Ascending aorta (tissue), 2 donors: ENCODE measurements around the gene MCU. TPM values are rescaled to one million over a fixed set of nuclear protein-coding genes. Genes with fewer than 3 reads are reported as not detected.

Experiments
- DNase-seq, 2 donors: peaks; one replicate each; pipeline ENCODE4 v3.0.0-alpha.2; 2019; ENCODE audit warnings: low spot score in 2 of 2
- H3K27ac ChIP-seq, 2 donors: fragments of 200-600 bp; sonication (generic); one replicate each; pipeline ENCODE4 v1.5.1; 2016 to 2017; ENCODE audit warnings: mild to moderate bottlenecking in 1 of 2
- H3K27me3 ChIP-seq: fragments of 200-600 bp; sonication (generic); one replicate; pipeline ENCODE4 v1.5.1; 2017
- H3K36me3 ChIP-seq, 2 donors: fragments of 200-600 bp; sonication (generic); one replicate each; pipeline ENCODE4 v1.5.1; 2016
- H3K4me1 ChIP-seq, 2 donors: fragments of 200-600 bp; sonication (generic); one replicate each; pipeline ENCODE4 v1.5.1; 2016 to 2017; ENCODE audit warnings: mild to moderate bottlenecking in 1 of 2
- H3K4me3 ChIP-seq, 2 donors: fragments of 200-600 bp; sonication (generic); one replicate each; pipeline ENCODE4 v1.5.1; 2016 to 2017; ENCODE audit warnings: mild to moderate bottlenecking in 1 of 2
- H3K9me3 ChIP-seq, 2 donors: fragments of 200-600 bp; sonication (generic); one replicate each; pipeline ENCODE4 v1.5.1; 2016
- CTCF ChIP-seq, 3 experiments: fragments of 200-600 bp in 2 of 3; fragments of 450-650 bp in 1 of 3; sonication (generic) in 2 of 3; IDR thresholded peaks; one replicate each; pipeline ENCODE4 v1.5.1; 2016 to 2019; ENCODE audit warnings: antibody characterized with exemption in 3 of 3, mild to moderate bottlenecking in 1 of 3, moderate library complexity in 1 of 3
- intact Hi-C: fragments of 100-400 bp; cut with DNase I; formaldehyde crosslinking; loops from one replicate; pipeline ENCODE4 v1.15.1; 2023
- total RNA-seq: library from RNA; depleted of rRNA; stranded (reverse); fragments of >200 nt; gene quantifications from one replicate; pipeline ENCODE4 v1.1.0, GENCODE V29; 2016

Gene MCU
- total RNA-seq, 1 donor from 2014 or later: 22.0 TPM

- Histone ChIP-seq H3K4me3 (no peak overlapping the region), H3K4me1 (peaks cover 0 to 18% of the 10 kb centered on the region in 2 donors), H3K27me3 (no peaks in the 10 kb centered on the region), H3K27ac (peak overlapping the region; percentile 36 to 66), H3K36me3 (no peaks in the 10 kb centered on the region), H3K9me3 (no peaks in the 10 kb centered on the region)
- no peak for TF ChIP-seq CTCF (IDR thresholded peaks at IDR 0.05)
- intact Hi-C loops: loop anchor here (5.0 kb wide), 1 partner anchor 33 kb away; no protein-coding TSS in a partner anchor
- DNase-seq: no peak
Measured at GRCh38 chr10:72704117-72704516, 12.2 kb downstream of the MCU start.

GRCh38 chr10:72709041-72709440 is 17.1 kb downstream of the MCU start:
- H3K4me1 ChIP-seq: peaks cover 6 to 40% of the 10 kb centered on the region in 2 donors
- no peak for TF ChIP-seq CTCF (IDR thresholded peaks at IDR 0.05)
- peak overlapping the region in 1 of 2 donors; percentile 41 for H3K4me3 ChIP-seq
- intact Hi-C loops: no loop called here
- H3K9me3 ChIP-seq: no peaks in the 10 kb centered on the region
- H3K36me3 ChIP-seq: no peaks in the 10 kb centered on the region
- H3K27me3 ChIP-seq: no peaks in the 10 kb centered on the region
- no peak for DNase-seq
- peak overlapping the region; percentile 74 to 86 for H3K27ac ChIP-seq

GRCh38 chr10:72712136-72712535 is 20.2 kb downstream of the MCU start:
- Histone ChIP-seq H3K9me3 (no peaks in the 10 kb centered on the region), H3K4me3 (peak overlapping the region; percentile 23 to 51), H3K27ac (peak overlapping the region; percentile 74 to 86), H3K27me3 (no peaks in the 10 kb centered on the region), H3K4me1 (peaks cover 6 to 40% of the 10 kb centered on the region in 2 donors), H3K36me3 (peaks cover 0 to 9% of the 10 kb centered on the region in 2 donors)
- intact Hi-C loops: loop anchor here (2.0 kb wide), 1 partner anchor 17 kb away; no protein-coding TSS in a partner anchor
- TF ChIP-seq CTCF (IDR thresholded peaks at IDR 0.05): no peak
- DNase-seq: no peak

GRCh38 chr10:72719941-72720592 is 28.1 kb downstream of the MCU start:
- Histone ChIP-seq H3K4me3 (no peak overlapping the region), H3K27me3 (no peaks in the 10 kb centered on the region), H3K27ac (no peak overlapping the region), H3K9me3 (no peaks in the 10 kb centered on the region), H3K4me1 (peaks cover 0 to 8% of the 10 kb centered on the region in 2 donors), H3K36me3 (peaks cover 0 to 6% of the 10 kb centered on the region in 2 donors)
- no peak for DNase-seq
- no peak for TF ChIP-seq CTCF (IDR thresholded peaks at IDR 0.05)
- intact Hi-C loops: no loop called here

GRCh38 chr10:72720814-72721660 is 29.1 kb downstream of the MCU start:
- Histone ChIP-seq H3K9me3 (no peaks in the 10 kb centered on the region), H3K27me3 (no peaks in the 10 kb centered on the region), H3K36me3 (peaks cover 0 to under 1% of the 10 kb centered on the region in 2 donors), H3K4me1 (peaks cover 0 to 8% of the 10 kb centered on the region in 2 donors), H3K4me3 (no peak overlapping the region), H3K27ac (no peak overlapping the region)
- no peak for TF ChIP-seq CTCF (IDR thresholded peaks at IDR 0.05)
- no peak for DNase-seq
- intact Hi-C loops: no loop called here
